ENCODE measurements around the gene HDDC3.
"Not testable (repeated sequence)": the region's sequence is repeated elsewhere in the genome, so short reads cannot be mapped to it uniquely, and the experiment has no call there.

The HDDC3 gene

GRCh38 chr15:90929246-90930019, 2.9 kb downstream of the HDDC3 start:
- DNase-seq, result peak; percentile 30 to 33

GRCh38 chr15:90928106-90928505, 4.2 kb downstream of the HDDC3 start:
- peak; percentile 36 to 43 for DNase-seq

DNA sequence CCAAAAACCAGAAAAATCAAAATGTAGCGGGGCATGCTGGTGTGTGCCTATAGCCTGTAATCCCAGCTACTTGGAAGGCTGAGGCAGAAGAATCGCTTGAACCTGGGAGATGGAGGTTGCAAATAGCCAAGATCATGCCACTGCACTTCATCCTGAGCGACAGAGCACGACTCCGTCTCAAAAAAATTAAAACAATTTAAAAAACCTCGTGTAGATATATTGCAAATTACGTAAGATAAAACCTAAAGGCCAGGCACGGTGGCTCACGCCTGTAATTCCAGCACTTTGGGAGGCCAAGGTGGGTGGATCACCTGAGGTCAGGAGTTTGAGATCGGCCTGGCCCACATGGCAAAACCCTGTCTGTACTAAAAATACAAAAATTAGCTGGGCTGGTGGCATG, 5.6 kb downstream of the HDDC3 start:
- not testable (repeated sequence) for DNase-seq

DNA sequence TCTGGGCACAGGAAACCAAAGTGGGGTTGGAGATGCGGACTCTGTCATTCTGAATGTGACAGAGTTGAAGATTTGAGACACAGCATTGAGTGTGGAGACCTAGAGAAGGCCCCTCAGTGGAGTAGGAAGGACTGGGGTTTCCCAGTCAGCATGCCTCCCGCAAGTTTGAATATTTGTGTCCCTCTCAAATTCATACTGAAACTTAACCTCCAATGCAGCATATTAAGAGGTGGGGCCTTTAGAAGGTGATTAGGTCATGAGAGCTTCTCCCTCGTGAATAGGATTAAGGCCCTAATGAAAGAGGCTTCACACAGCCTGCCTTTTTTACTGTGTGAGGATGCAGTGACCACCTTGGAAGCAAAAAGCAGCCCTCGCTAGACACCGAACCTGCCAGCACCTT, 8.0 kb downstream of the HDDC3 start:
- no peak for DNase-seq

- DNase-seq, result not testable (repeated sequence)
These were observed 9.5 kb downstream of the HDDC3 start for GRCh38 chr15:90922712-90923322.

DNA sequence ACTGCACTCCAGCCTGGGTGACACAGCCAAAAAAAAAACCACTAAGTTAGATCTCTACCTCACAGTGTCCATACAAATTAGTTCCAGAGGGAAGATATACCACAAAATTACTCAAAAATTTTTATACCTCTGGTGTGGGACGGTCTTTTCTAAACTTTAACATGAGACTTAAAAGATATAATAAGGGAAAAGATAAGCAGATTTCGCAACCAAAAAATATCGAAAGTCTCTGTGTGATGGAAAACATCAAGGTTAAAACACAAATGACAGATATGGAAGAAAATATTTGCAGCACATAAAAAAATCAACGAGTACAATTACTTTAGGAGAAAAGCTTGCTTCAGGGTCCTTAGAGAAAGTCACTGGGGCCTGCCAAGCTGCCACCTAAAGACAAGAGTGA, 10.5 kb downstream of the HDDC3 start:
- DNase-seq, result no peak

- DNase-seq, result no peak
These were observed 13.5 kb downstream of the HDDC3 start for GRCh38 chr15:90918835-90919234.

GRCh38 chr15:90918034-90918788, 14.1 kb downstream of the HDDC3 start:
- no peak for DNase-seq

DNA sequence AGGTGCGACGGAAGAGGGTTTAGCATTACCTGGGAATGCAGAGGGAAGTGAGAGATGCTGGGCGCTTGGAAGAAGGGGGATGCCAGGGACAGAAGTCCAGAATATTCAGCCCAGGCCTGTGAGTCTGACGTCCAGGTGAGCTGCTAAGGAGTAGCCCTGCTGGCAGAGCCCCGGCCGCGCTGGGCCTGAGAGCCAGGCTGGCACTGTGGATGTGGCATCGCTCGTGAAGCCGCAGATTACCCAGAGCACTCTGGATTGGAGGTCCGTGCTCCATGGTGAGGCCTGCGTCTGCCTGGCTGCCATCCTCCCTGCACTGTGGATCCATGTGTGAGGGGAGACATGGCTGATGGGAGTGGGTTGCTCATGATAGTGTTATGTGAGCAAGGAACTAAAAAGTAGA, 14.8 kb downstream of the HDDC3 start:
- no peak for DNase-seq

- no peak for DNase-seq
These were observed 15.9 kb downstream of the HDDC3 start for GRCh38 chr15:90916461-90916860.

GRCh38 chr15:90915808-90916440, 16.4 kb downstream of the HDDC3 start:
- peak; percentile 88 to 97 for DNase-seq

- DNase-seq, result no peak
These were observed 17.0 kb downstream of the HDDC3 start for GRCh38 chr15:90915216-90915807.

DNA sequence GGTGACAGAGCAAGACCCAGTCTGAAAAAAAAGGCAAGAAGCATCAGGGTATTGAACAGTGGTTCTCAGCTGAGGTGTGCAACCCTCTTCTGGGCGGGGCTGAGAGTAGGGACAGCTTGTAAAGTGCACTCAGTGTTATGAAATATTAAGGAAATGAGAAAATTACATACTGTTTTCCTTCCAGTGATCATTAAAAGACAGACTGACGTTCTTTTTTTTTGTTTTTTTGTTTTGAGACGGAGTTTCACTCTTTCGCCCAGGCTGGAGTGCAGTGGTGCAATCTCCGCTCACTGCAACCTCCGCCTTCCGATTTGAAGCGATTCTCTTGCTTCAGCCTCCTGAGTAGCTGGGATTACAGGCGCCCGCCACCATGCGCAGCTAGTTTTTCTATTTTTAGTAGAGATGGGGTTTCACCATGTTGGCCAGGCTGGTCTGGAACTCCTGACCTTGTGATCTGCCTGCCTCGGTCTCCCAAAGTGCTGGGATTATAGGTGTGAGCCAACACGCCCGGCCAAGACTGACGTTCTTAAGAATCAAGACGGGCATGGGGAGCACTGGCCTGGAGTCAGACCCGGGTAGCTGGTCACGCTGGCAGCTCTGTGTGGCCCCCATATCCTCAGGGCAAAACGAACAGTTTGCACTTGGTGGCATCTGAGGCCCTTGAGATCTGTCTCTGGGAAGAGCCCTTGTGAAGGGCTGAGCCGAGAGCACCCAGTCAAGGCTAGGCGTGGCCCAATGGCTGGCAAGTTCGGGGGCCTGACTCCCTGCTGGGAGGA, 17.9 kb downstream of the HDDC3 start:
- peak; percentile 61 to 80 for DNase-seq

DNA sequence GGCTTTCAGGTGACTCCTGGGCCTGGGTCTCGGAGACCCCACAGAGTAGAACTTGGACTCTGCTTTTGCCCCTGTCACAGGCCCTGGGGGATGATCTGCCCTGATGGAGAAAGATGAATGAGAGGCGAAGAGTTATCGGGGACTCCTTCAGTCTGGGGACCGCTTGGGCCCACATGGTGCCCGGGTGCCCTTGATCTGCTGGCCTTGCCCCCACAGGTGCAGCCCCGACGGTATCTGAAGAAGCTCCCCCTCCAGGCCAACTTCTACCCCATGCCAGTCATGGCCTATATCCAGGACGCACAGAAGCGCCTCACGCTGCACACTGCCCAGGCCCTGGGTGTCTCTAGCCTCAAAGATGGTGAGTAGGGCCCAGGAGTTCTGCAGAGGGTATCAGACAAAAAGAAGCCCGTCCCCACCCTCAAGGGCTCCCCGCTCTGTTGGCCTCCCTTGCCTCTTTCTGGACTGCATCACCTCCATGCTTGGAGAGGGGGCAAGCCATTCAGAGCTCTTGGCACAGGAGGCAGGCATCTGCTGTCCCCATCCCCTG, 18.9 kb downstream of the HDDC3 start:
- DNase-seq, result no peak

DNA sequence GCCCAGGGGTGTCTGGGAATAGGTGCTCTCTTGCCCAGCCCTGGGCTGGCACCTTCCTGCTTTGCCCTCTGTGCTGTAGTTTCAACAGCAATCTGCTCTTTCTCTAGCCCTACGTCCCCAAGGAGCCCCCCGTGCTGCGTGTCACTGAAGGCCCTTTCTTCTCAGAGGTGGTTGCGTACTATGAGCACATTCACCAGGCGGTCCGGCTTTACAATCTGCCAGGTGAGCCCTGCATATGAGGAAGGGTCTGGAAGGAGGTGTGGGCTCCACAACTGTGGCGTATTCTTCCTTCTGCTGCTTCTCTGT, 19.6 kb downstream of the HDDC3 start:
- DNase-seq, result no peak

DNA sequence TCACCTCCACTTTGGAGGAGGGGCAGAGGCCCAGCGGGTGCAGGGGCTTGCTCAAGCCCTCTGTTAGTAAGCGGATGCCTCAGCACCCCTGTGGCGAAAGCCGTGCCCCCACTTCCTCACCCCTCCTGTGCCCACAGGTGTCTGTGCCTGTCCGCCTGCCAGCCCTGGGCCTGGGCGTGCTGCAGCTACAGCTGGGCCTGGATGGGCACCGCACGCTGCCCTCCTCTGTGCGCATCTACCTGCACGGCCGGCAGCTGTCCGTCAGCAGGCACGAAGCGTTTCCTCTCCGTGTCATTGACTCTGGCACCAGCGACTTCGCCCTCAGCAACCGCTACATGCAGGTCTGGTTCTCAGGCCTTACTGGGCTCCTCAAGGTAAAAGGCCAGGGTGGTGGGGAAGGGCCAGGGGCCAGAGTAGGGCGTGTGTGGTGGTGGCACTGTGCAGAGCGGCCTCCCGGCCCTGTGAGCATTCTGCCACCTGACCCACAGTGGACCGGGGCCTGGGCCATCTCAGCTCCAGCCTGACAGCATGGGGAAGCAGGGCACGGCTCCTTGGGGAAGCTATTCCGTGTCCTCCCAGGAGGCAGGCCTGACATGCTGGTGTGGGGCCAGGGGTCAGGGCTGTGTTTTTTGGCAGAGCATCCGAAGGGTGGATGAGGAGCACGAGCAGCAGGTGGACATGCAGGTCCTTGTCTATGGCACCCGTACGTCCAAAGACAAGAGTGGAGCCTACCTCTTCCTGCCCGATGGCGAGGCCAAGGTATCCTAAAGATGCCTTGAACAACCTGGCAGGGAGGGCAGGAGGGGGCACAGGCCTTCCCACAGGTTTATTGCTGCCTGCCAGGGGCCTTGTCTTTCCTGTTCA, 20.2 kb downstream of the HDDC3 start:
- no peak for DNase-seq

DNA sequence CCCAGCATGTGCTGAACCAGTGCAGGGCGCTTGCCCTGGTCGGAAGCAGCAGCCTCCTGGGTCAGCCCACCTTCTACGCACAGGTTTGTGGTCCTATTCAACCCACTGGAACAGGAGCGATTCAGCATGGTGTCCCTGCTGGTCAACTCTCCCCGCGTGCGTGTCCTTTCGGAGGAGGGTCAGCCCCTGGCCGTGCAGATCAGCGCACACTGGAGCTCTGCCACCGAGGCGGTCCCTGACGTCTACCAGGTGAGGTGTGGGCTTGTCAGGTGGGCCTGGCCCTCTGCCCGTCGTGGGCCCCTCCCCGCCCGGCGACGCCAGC, 21.1 kb downstream of the HDDC3 start:
- DNase-seq, result no peak

DNA sequence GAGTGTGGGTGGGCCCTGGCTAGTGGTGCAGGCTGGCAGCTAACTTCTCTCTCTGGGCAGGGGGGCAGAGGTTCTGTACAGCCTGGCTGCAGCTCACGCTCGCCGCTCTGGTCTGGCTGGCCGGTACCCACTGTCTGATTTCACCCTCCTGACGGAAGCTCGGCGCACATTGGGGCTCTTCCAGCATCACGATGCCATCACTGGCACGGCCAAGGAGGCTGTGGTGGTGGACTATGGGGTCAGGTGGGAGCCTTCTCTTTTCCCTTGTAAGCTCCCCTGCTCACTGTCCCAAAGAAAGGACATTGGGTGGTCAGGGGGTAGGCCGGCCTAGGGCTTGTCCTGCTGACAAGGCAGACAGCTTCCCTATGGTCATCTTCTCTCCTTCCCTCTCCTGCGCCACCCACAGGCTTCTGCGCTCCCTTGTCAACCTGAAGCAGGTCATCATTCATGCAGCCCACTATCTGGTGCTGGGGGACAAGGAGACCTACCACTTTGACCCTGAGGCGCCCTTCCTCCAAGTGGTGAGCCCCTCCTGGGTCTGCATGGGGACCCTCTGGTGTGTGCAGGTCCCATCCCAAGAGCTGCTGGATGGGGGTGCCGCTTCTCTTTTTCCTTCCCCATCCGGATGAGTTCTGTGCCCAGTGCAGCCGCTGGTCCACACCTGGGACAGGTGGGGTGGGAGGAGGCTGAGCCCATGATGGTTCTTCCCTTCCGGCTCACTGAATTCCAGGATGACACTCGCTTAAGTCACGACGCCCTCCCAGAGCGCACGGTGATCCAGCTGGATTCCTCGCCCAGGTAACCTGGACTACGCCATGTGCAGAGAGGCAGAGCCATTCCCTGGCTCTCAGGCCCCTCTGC, 21.7 kb downstream of the HDDC3 start:
- no peak for DNase-seq

DNA sequence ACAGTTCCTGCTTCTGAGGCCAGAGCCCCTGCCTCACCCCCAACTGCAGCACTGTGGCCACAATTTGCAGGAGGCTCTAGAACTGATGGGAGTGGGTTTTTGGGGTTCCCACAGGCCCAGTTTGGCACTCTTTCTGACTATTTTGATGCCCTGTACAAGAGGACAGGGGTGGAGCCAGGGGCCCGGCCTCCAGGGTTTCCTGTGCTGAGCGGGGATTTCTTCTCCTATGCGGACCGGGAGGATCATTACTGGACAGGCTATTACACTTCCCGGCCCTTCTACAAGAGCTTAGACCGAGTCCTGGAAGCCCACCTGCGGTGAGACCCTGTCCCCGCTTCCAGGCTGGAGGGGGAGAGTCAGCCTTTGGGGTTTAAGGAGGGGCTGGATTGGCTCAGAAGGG, 22.4 kb downstream of the HDDC3 start:
- no peak for DNase-seq

DNA sequence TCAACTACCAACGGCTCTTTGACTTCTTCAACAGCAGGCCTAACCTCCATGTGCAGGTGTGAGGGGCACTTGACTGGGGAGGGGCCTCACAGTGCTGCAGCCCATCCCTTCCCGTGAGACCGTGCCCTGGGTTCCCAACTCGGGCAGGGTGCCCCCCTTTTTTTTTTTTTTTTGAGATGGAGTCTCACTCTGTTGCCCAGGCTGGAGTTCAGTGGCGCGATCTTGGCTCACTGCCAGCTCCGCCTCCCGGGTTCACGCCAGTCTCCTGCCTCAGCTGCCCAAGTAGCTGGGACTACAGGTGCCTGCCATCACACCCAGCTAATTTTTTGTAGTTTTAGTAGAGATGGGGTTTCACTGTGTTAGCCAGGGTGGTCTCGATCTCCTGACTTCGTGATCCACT, 22.9 kb downstream of the HDDC3 start:
- not testable (repeated sequence) for DNase-seq
